IMR-90 (cell line): Measurements from ENCODE around the gene MRPL3. TPM values are rescaled to one million over a fixed set of nuclear protein-coding genes. Genes with fewer than 3 reads are reported as not detected.

Experiments used
- ATAC-seq: fragments of 200-7000 bp; cut with Tn5 transposase; 2 replicates; pipeline ENCODE4 v1.9.1; 2020; ENCODE audit warnings: low read depth, mild to moderate bottlenecking, moderate library complexity
- BruUV-seq: library from RNA; stranded (reverse); fragments of 400-500 nt; replicated peaks from 2 replicates; lab custom pipeline; 2021; lab: Mats Ljungman, UMichigan
- CTCF ChIA-PET: fragments of 300-600 bp; formaldehyde crosslinking; extraction: SDS; loops from one replicate; lab custom pipeline; 2021; ENCODE audit warnings: antibody characterized with exemption; lab: Yijun Ruan, JAX
- POLR2A ChIA-PET: fragments of 300-600 bp; sonication (Branson Sonifier 250); formaldehyde crosslinking; loops from one replicate; lab custom pipeline; 2022; ENCODE audit warnings: antibody characterized with exemption; ENCODE audit not compliant: unreplicated experiment; lab: Charles Lee
- DNase-seq: peaks from one replicate; pipeline ENCODE4 v3.0.0; 2013
- H2AFZ ChIP-seq: replicated peaks from 2 replicates; pipeline ENCODE3; 2013; ENCODE audit warnings: low read length, mild to moderate bottlenecking; ENCODE audit not compliant: poor library complexity
- H2AK5ac ChIP-seq: 2 replicates; pipeline ENCODE4 v1.6.1; 2013; ENCODE audit warnings: low read depth, low read length, inconsistent platforms
- H2AK9ac ChIP-seq: replicated peaks from 2 replicates; pipeline ENCODE3; 2013; ENCODE audit warnings: mild to moderate bottlenecking, low read depth, low read length, moderate library complexity; ENCODE audit not compliant: poor library complexity
- H2BK120ac ChIP-seq: 2 replicates; pipeline ENCODE4 v1.6.1; 2013; ENCODE audit warnings: low read depth, low read length, inconsistent platforms
- H2BK15ac ChIP-seq: 3 replicates; pipeline ENCODE4 v1.6.1; 2013; ENCODE audit warnings: low read depth, low read length, inconsistent platforms
- H2BK20ac ChIP-seq: 2 replicates; pipeline ENCODE4 v1.6.1; 2013; ENCODE audit warnings: low read depth, mild to moderate bottlenecking, inconsistent platforms, low read length, moderate library complexity
- H2BK5ac ChIP-seq: 2 replicates; pipeline ENCODE4 v1.6.1; 2013; ENCODE audit warnings: mild to moderate bottlenecking, low read depth, low read length, inconsistent platforms; ENCODE audit not compliant: poor library complexity, severe bottlenecking
- H3K14ac ChIP-seq: replicated peaks from 2 replicates; pipeline ENCODE4 v1.6.1; 2013; ENCODE audit warnings: low read depth, low read length, inconsistent platforms
- H3K18ac ChIP-seq: 2 replicates; pipeline ENCODE4 v1.6.1; 2013; ENCODE audit warnings: low read depth, low read length, control low read depth
- H3K23ac ChIP-seq: 2 replicates; pipeline ENCODE4 v1.6.1; 2013; ENCODE audit warnings: low read depth, low read length, inconsistent platforms
- H3K27ac ChIP-seq: 2 replicates; pipeline ENCODE4 v1.5.1; 2013; ENCODE audit warnings: mild to moderate bottlenecking, control low read depth, low read length; ENCODE audit not compliant: insufficient read depth
- H3K27me3 ChIP-seq: 2 replicates; pipeline ENCODE4 v1.6.1; 2013; ENCODE audit warnings: low read length; ENCODE audit not compliant: control insufficient read depth, insufficient read depth
- H3K36me3 ChIP-seq: 2 replicates; pipeline ENCODE4 v1.6.1; 2013; ENCODE audit warnings: low read length, mixed read lengths; ENCODE audit not compliant: control insufficient read depth, insufficient read depth
- H3K4ac ChIP-seq: 2 replicates; pipeline ENCODE4 v1.6.1; 2013; ENCODE audit warnings: low read depth, low read length, inconsistent platforms
- H3K4me1 ChIP-seq: 2 replicates; pipeline ENCODE4 v1.6.1; 2013; ENCODE audit warnings: low read length, mixed read lengths; ENCODE audit not compliant: control insufficient read depth, insufficient read depth
- H3K4me2 ChIP-seq: 2 replicates; pipeline ENCODE4 v1.6.1; 2013; ENCODE audit warnings: low read depth, mild to moderate bottlenecking, control low read depth, low read length, moderate library complexity
- H3K4me3 ChIP-seq: 2 replicates; pipeline ENCODE4 v1.5.1; 2013; ENCODE audit warnings: low read depth, mild to moderate bottlenecking, control low read depth, low read length, moderate library complexity; ENCODE audit not compliant: insufficient read depth
- H3K56ac ChIP-seq: 2 replicates; pipeline ENCODE4 v1.6.1; 2013; ENCODE audit warnings: low read length, inconsistent platforms; ENCODE audit not compliant: insufficient read depth; ENCODE audit errors: extremely low read depth
- H3K79me1 ChIP-seq, 2 experiments: 2 replicates each; pipeline ENCODE4 v1.6.1; 2013; ENCODE audit warnings: low read length in 2 of 2, inconsistent platforms in 1 of 2, low read depth in 1 of 2
- H3K9ac ChIP-seq: 2 replicates; pipeline ENCODE4 v1.6.1; 2013; ENCODE audit warnings: low read depth, low read length, control low read depth
- H3K9me1 ChIP-seq: 2 replicates; pipeline ENCODE4 v1.6.1; 2013; ENCODE audit warnings: low read length, inconsistent platforms; ENCODE audit not compliant: insufficient read depth
- H3K9me3 ChIP-seq: 2 replicates; pipeline ENCODE4 v1.6.1; 2013; ENCODE audit warnings: low read length; ENCODE audit not compliant: control insufficient read depth, insufficient read depth
- H4K20me1 ChIP-seq: 2 replicates; pipeline ENCODE4 v1.6.1; 2013; ENCODE audit warnings: low read length, inconsistent platforms; ENCODE audit not compliant: insufficient read depth
- H4K5ac ChIP-seq: 2 replicates; pipeline ENCODE4 v1.6.1; 2013; ENCODE audit warnings: mild to moderate bottlenecking, low read depth, low read length, control low read depth
- H4K8ac ChIP-seq, 2 experiments: 2 replicates each; pipeline ENCODE4 v1.6.1; 2013; ENCODE audit warnings: low read depth in 2 of 2, low read length in 2 of 2, control low read depth in 1 of 2, inconsistent platforms in 1 of 2
- H4K91ac ChIP-seq: 2 replicates; pipeline ENCODE4 v1.6.1; 2013; ENCODE audit warnings: low read depth, low read length, inconsistent platforms; ENCODE audit not compliant: insufficient read depth
- BHLHE40 ChIP-seq: fragments of 150-350 bp; IDR thresholded peaks from 2 replicates; pipeline ENCODE4 v1.6.1; 2016; ENCODE audit warnings: mild to moderate bottlenecking, low read depth, low read length
- CEBPB ChIP-seq: IDR thresholded peaks from 2 replicates; pipeline ENCODE4 v1.6.1; 2012; ENCODE audit warnings: low read depth, low read length, improper control_type of control experiment
- CHD1 ChIP-seq: IDR thresholded peaks from 2 replicates; pipeline ENCODE4 v1.6.1; 2012; ENCODE audit warnings: low read depth, low read length, improper control_type of control experiment
- ELK1 ChIP-seq: fragments of 150-350 bp; IDR thresholded peaks from 2 replicates; pipeline ENCODE4 v1.6.1; 2016; ENCODE audit warnings: low read depth, mild to moderate bottlenecking, low read length, moderate library complexity, borderline replicate concordance
- MAFK ChIP-seq: IDR thresholded peaks from 2 replicates; pipeline ENCODE4 v1.6.1; 2012; ENCODE audit warnings: low read depth, low read length, improper control_type of control experiment
- MXI1 ChIP-seq: IDR thresholded peaks from 2 replicates; pipeline ENCODE4 v1.6.1; 2012; ENCODE audit warnings: low read depth, mild to moderate bottlenecking, low read length, moderate library complexity, borderline replicate concordance
- NFE2L2 ChIP-seq: fragments of 150-350 bp; IDR thresholded peaks from 2 replicates; pipeline ENCODE4 v1.6.1; 2016; ENCODE audit warnings: low read depth, mild to moderate bottlenecking, low read length
- RAD21 ChIP-seq: IDR thresholded peaks from 2 replicates; pipeline ENCODE4 v1.6.1; 2012; ENCODE audit warnings: low read length, improper control_type of control experiment
- RCOR1 ChIP-seq: IDR thresholded peaks from 2 replicates; pipeline ENCODE4 v1.6.1; 2012; ENCODE audit warnings: mild to moderate bottlenecking, low read length, improper control_type of control experiment; ENCODE audit not compliant: insufficient replicate concordance
- SMC3 ChIP-seq: fragments of 150-350 bp; IDR thresholded peaks from 2 replicates; pipeline ENCODE4 v1.6.1; 2016; ENCODE audit warnings: low read depth, mild to moderate bottlenecking, antibody characterized with exemption, low read length, moderate library complexity
- WGBS, 2 experiments: methylation state at CpG; one replicate each; pipeline versions ENCODE4 v1.1.5 to v1.1.7; 2013; ENCODE audit warnings: missing lambda C conversion rate in 2 of 2; ENCODE audit not compliant: insufficient read length in 1 of 2; ENCODE audit errors: extremely low coverage in 2 of 2; 5-methylcytosine and 5-hydroxymethylcytosine counted together
- dilution Hi-C: fragments of 300-500 bp; cut with HindIII; formaldehyde crosslinking; loops from one replicate; pipeline ENCODE4 v1.14.3; 2018; ENCODE audit warnings: low sequenced_read_pairs; ENCODE audit not compliant: unreplicated experiment
- in situ Hi-C: fragments of 300-500 bp; cut with MboI; formaldehyde crosslinking; loops from 3 replicates; pipeline ENCODE4 v1.14.3; 2019; ENCODE audit warnings: low sequenced_read_pairs, inconsistent platforms, mixed read lengths
- intact Hi-C: fragments of 100-400 bp; cut with micrococcal nuclease; formaldehyde crosslinking; loops from 2 replicates; pipeline ENCODE4 v1.10.0; 2022
- polyA plus RNA-seq, 3 experiments: library from polyadenylated mRNA; depleted of rRNA; stranded (reverse); fragments of >200 nt; gene quantifications; 2 replicates each; pipeline ENCODE4 v1.2.3, GENCODE V29; 2012; ENCODE audit warnings: low replicate concordance in 1 of 3
- total RNA-seq: library from RNA; depleted of rRNA; stranded (reverse); fragments of >200 nt; gene quantifications from 2 replicates; pipeline ENCODE4 v1.2.3, GENCODE V29; 2012

The MRPL3 gene
- total and polyA plus RNA-seq, 2 of the 4 experiments (the other 2 are of a cell fraction): 107 to 206 TPM

GRCh38 chr3:131432441-131432840, 70.3 kb downstream of the MRPL3 start:
- WGBS, 2 experiments: 67% methylated on average over 1 of the region's 3 CpGs; no CpG with 5 or more reads in 1 of the 2 experiments
- no peak overlapping the region for H2AK9ac ChIP-seq
- H3K4ac ChIP-seq: no peak overlapping the region
- no peak overlapping the region for H3K14ac ChIP-seq
- DNase-seq: no peak
- no peak overlapping the region for H3K9ac ChIP-seq
- in situ Hi-C loops (no loop called here), intact Hi-C loops (no loop called here), dilution Hi-C loops (no loop called here)
- ChIA-PET POLR2A (no interaction called here), CTCF (no interaction called here)
- no peak overlapping the region for H4K91ac ChIP-seq
- no peaks in the 10 kb centered on the region for H4K20me1 ChIP-seq
- H3K79me1 ChIP-seq: no peaks in the 10 kb centered on the region
- no peak overlapping the region for H4K8ac ChIP-seq
- H2AK5ac ChIP-seq: no peak overlapping the region
- no peak for ATAC-seq
- no peak overlapping the region for H3K27ac ChIP-seq
- H2AFZ ChIP-seq: no peak overlapping the region
- no peaks in the 10 kb centered on the region for H3K36me3 ChIP-seq
- no peak overlapping the region for H2BK20ac ChIP-seq
- no peaks in the 10 kb centered on the region for H3K27me3 ChIP-seq
- H3K56ac ChIP-seq: no peak overlapping the region
- H3K4me1 ChIP-seq: no peaks in the 10 kb centered on the region
- no peaks in the 10 kb centered on the region for H3K9me3 ChIP-seq
- no peaks in the 10 kb centered on the region for H3K9me1 ChIP-seq
- H3K18ac ChIP-seq: no peak overlapping the region
- no peak overlapping the region for H3K4me2 ChIP-seq
- H2BK15ac ChIP-seq: no peak overlapping the region
- TF ChIP-seq ELK1 (no peak), RAD21 (no peak), MXI1 (no peak), CEBPB (no peak), NFE2L2 (no peak), BHLHE40 (no peak), CHD1 (no peak), MAFK (no peak), SMC3 (no peak), RCOR1 (no peak)
- H2BK5ac ChIP-seq: no peak overlapping the region
- no TSS peak for BruUV-seq
- no peak overlapping the region for H3K4me3 ChIP-seq
- no peak overlapping the region for H2BK120ac ChIP-seq
- H3K23ac ChIP-seq: no peak overlapping the region
- no peak overlapping the region for H4K5ac ChIP-seq
